SU-DHL-6 (cell line): ENCODE measurements around the gene ACAP2.

Source experiments
- CTCF ChIP-seq: fragments of 200-600 bp; sonication (generic); IDR thresholded peaks from one replicate; pipeline ENCODE4 v1.5.1; 2017; ENCODE audit warnings: antibody characterized with exemption, mild to moderate bottlenecking, low read length, moderate library complexity; ENCODE audit not compliant: insufficient read depth, poor library complexity, severe bottlenecking
- EZH2phosphoT487 ChIP-seq: fragments of 200-600 bp; sonication (generic), shearing (Covaris generic); conservative IDR thresholded peaks from 2 replicates; pipeline ENCODE4 v1.6.1; 2018; ENCODE audit warnings: mild to moderate bottlenecking, antibody characterized with exemption, low read length, moderate library complexity, mixed read lengths

GRCh38 chr3:195250473-195251251 is 192.2 kb downstream of the ACAP2 start:
- TF ChIP-seq CTCF (no peak), EZH2phosphoT487 (no peak)
